Measurements from ENCODE around the gene NEK7. TPM values are rescaled to one million over a fixed set of nuclear protein-coding genes. Genes with fewer than 3 reads are reported as not detected.

Gene NEK7
- total and polyA plus RNA-seq, 2 donors (not counting 1 experiment from before 2014, with no cell fraction given), result 8.1 to 75.4 TPM

- CTCF ChIA-PET, result interaction anchor here (0.6 to 1.5 kb wide), 2 partner anchors 9 to 25 kb away, joined by 3 to 4 read pairs; no protein-coding TSS in a partner anchor
- intact Hi-C loops (cut with micrococcal nuclease), result no loop called here
These were observed 111.1 kb downstream of the NEK7 start for GRCh38 chr1:198267921-198268320.

More at GRCh38 chr1:198267921-198268320, 111.1 kb downstream of the NEK7 start:
- H2AFZ ChIP-seq (ENCODE audit: insufficient read depth, low read depth, low read length, poor library complexity, severe bottlenecking), result no peak overlapping the region
- H3K4me1 Mint-ChIP-seq, result no peaks in the 10 kb centered on the region
- H3K4me1 ChIP-seq (ENCODE audit: control insufficient read depth in 2 of 2, insufficient read depth in 2 of 2, low read length in 2 of 2), result no peaks in the 10 kb centered on the region
- H3K27me3 Mint-ChIP-seq, result no peaks in the 10 kb centered on the region
- no peak overlapping the region for H3K4me3 Mint-ChIP-seq
- H3K27ac ChIP-seq (ENCODE audit: low read length in 2 of 2), result no peak overlapping the region
- H3K9ac ChIP-seq (ENCODE audit: low read length), result no peak overlapping the region
- H3K27me3 ChIP-seq (replicated peaks in 1 of 4; ENCODE audit: control extremely low read depth in 1 of 4, control insufficient read depth in 3 of 4, insufficient read depth in 4 of 4, low read length in 3 of 4), result no peaks in the 10 kb centered on the region
- 100% methylated on average over 3 of the region's 4 CpGs for WGBS (ENCODE audit: insufficient coverage)
- peaks cover 4 to 8% of the 10 kb centered on the region in 2 experiments for H3K36me3 ChIP-seq (replicated peaks in 1 of 2; ENCODE audit: control extremely low read depth in 1 of 2, control insufficient read depth in 1 of 2, extremely low read depth in 1 of 2, insufficient read depth in 2 of 2, low read length in 1 of 2)
- H3K79me2 ChIP-seq (ENCODE audit: control insufficient read depth, insufficient read depth, low read length), result no peaks in the 10 kb centered on the region
- no peak for TF ChIP-seq EZH2 (IDR thresholded peaks at IDR 0.05; ENCODE audit: borderline replicate concordance, insufficient read depth, low read depth, low read length, poor library complexity, severe bottlenecking)
- no peak for TF ChIP-seq CTCF (IDR thresholded peaks at IDR 0.05)
- H3K4me2 ChIP-seq (replicated peaks; ENCODE audit: low read depth, low read length, poor library complexity, severe bottlenecking), result no peak overlapping the region
- ATAC-seq (ENCODE audit: low read depth) (no peak), DNase-seq (no peak)
- H3K9me3 Mint-ChIP-seq (ENCODE audit: insufficient read depth), result no peaks in the 10 kb centered on the region
- no peak overlapping the region for H3K27ac Mint-ChIP-seq
- H3K4me3 ChIP-seq (ENCODE audit: control extremely low read depth in 1 of 5, extremely low read depth in 1 of 5, insufficient read depth in 1 of 5, low read depth in 2 of 5, low read length in 4 of 5), result no peak overlapping the region
- H3K9me3 ChIP-seq (ENCODE audit: control extremely low read depth in 1 of 3, control insufficient read depth in 2 of 3, insufficient read depth in 1 of 3, low read length in 2 of 3), result no peaks in the 10 kb centered on the region
- POLR2A ChIA-PET, result no interaction called here
- peaks cover 10% of the 10 kb centered on the region for H4K20me1 ChIP-seq (ENCODE audit: control insufficient read depth, insufficient read depth, low read length, poor library complexity, severe bottlenecking)

All from B cell (primary cell).